Mammary epithelial cell (primary cell): Measurements from ENCODE around the gene VTI1B.

ENCODE experiments used
- CTCF ChIP-seq, 2 donors: IDR thresholded peaks in 1 of 2; conservative IDR thresholded peaks in 1 of 2; 2 replicates each; pipeline ENCODE4 v1.5.1; 2011 to 2012; ENCODE audit warnings: inconsistent platforms in 2 of 2, low read length in 2 of 2, mild to moderate bottlenecking in 2 of 2, control low read depth in 1 of 2, low read depth in 1 of 2; ENCODE audit not compliant: insufficient read depth in 1 of 2; ENCODE audit errors: extremely low read depth in 1 of 2
- EZH2 ChIP-seq: IDR thresholded peaks from 2 replicates; pipeline ENCODE4 v1.6.1; 2012; ENCODE audit warnings: low read length, inconsistent platforms, borderline replicate concordance

GRCh38 chr14:67644428-67644827 lies 30.0 kb downstream of the VTI1B start:
- TF ChIP-seq EZH2 (no peak), CTCF (conservative IDR thresholded peaks at IDR 0.05 in 1 of 2, IDR thresholded peaks at IDR 0.05 in 1 of 2; ENCODE audit: extremely low read depth in 1 of 2, insufficient read depth in 1 of 2, low read depth in 1 of 2, low read length in 2 of 2) (no peak)
